Activated CD8-positive, alpha-beta T cell treated with anti-CD3 and anti-CD28 coated beads for 36 hours (primary cell): Measurements from ENCODE around the gene P3H1. TPM values are rescaled to one million over a fixed set of nuclear protein-coding genes. Genes with fewer than 3 reads are reported as not detected.

Experiments used
- ATAC-seq: fragments of 200-7000 bp; cut with Tn5 transposase; one replicate; pipeline ENCODE4 v1.10.0; 2021; ENCODE audit warnings: mild to moderate bottlenecking, moderate library complexity
- CTCF ChIA-PET: fragments of 350-600 bp; sonication (Branson Sonifier 250); formaldehyde crosslinking; loops from one replicate; lab custom pipeline; 2021; ENCODE audit warnings: antibody characterized with exemption; lab: Charles Lee
- POLR2A ChIA-PET: fragments of 350-600 bp; sonication (Branson Sonifier 250); formaldehyde crosslinking; loops from one replicate; lab custom pipeline; 2021; ENCODE audit warnings: antibody characterized with exemption; lab: Charles Lee
- DNase-seq: peaks from one replicate; pipeline ENCODE4 v3.0.0-alpha.2; 2020
- H3K27ac Mint-ChIP-seq: one replicate; pipeline ENCODE4 v1.8.0; 2021; ENCODE audit warnings: mild to moderate bottlenecking, mixed read lengths
- H3K27me3 Mint-ChIP-seq: one replicate; pipeline ENCODE4 v1.8.0; 2021; ENCODE audit warnings: mixed read lengths
- H3K36me3 Mint-ChIP-seq: one replicate; pipeline ENCODE4 v1.8.0; 2021; ENCODE audit warnings: low read depth, mixed read lengths
- H3K4me1 Mint-ChIP-seq: one replicate; pipeline ENCODE4 v1.8.0; 2021; ENCODE audit warnings: low read depth, mixed read lengths
- H3K4me3 Mint-ChIP-seq: one replicate; pipeline ENCODE4 v1.8.0; 2021; ENCODE audit warnings: mild to moderate bottlenecking, moderate library complexity, mixed read lengths
- H3K9me3 Mint-ChIP-seq: one replicate; pipeline ENCODE4 v1.8.0; 2021; ENCODE audit warnings: mixed read lengths
- intact Hi-C: fragments of 100-400 bp; cut with micrococcal nuclease; formaldehyde crosslinking; loops from one replicate; pipeline ENCODE4 v1.10.0; 2022
- total RNA-seq, 2 experiments: library from RNA; stranded (reverse); gene quantifications; one replicate each; pipeline ENCODE4 v1.2.3, GENCODE V29; 2021
- TF ChIP-seq, protein P1 (sequence below): fragments of 200-600 bp; IDR thresholded peaks from one replicate; pipeline ENCODE4 v1.8.0; 2022; ENCODE audit warnings: antibody characterized with exemption, mild to moderate bottlenecking

P3H1 gene
- total RNA-seq, 2 experiments from 2014 or later = 34.7 to 34.8 TPM

DNA sequence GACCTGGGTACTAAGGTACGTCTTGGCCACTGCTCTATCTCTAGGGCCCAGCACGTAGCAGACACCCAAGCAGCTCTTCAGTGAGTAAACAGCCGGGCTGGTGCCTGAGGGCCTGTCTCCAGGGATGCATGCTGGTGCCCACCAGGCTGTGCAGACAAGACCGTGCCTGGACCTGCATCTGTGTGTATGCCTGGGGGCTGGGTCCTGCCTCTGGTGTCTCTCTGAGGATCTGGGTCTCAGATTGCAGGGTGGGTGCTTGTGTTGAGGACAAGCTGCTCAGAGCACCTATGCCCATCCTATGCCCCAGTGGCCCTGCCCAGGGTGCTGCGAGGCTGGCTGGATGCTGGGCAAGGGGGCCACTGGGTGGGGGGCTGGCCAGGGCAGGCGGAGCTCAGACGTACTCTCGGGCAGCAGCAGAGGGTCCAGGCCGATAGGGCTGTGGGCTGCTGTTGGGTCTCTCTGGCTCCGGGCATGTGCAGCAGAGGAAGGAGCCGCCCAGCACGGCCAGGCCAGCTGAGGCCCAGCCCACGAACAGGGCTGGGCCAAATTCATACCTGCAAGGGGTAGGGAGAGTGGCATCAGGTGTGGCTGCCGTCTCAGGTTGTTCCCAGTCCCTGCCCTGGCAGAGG is 31.2 kb downstream of the P3H1 start:
- Mint-ChIP-seq H3K27ac (no peak overlapping the region), H3K27me3 (no peaks in the 10 kb centered on the region), H3K4me3 (no peak overlapping the region), H3K36me3 (no peaks in the 10 kb centered on the region), H3K4me1 (peaks cover 11% of the 10 kb centered on the region), H3K9me3 (no peaks in the 10 kb centered on the region)
- no peak for DNase-seq
- TF ChIP-seq, protein P1, sequence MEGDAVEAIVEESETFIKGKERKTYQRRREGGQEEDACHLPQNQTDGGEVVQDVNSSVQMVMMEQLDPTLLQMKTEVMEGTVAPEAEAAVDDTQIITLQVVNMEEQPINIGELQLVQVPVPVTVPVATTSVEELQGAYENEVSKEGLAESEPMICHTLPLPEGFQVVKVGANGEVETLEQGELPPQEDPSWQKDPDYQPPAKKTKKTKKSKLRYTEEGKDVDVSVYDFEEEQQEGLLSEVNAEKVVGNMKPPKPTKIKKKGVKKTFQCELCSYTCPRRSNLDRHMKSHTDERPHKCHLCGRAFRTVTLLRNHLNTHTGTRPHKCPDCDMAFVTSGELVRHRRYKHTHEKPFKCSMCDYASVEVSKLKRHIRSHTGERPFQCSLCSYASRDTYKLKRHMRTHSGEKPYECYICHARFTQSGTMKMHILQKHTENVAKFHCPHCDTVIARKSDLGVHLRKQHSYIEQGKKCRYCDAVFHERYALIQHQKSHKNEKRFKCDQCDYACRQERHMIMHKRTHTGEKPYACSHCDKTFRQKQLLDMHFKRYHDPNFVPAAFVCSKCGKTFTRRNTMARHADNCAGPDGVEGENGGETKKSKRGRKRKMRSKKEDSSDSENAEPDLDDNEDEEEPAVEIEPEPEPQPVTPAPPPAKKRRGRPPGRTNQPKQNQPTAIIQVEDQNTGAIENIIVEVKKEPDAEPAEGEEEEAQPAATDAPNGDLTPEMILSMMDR = no peak
- no peak for ATAC-seq
- intact Hi-C loops = no loop called here
- CTCF ChIA-PET = no interaction called here
- POLR2A ChIA-PET = no interaction called here

DNA sequence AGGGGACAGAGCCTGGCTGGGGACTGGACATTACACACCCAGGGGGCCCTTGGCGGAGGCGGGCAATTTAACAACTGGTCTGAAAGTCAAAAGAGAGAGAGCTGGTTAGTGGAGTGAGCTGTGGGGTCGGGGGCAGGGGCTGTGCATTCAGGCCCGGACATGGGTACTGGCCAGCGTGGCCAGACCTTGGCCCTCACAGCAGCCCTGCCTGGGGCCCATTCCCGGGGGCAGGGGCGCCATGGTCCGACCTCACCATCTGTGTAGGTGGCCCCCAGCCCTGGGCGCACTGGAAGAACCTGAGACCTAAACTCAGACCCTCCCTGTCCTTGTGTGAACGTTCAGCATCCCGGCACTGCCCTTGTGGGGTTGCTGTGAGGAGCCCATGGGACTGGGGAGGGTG is 31.8 kb downstream of the P3H1 start:
- DNase-seq = no peak
- TF ChIP-seq, protein P1 = no peak
- ChIA-PET POLR2A (no interaction called here), CTCF (no interaction called here)
- Mint-ChIP-seq H3K4me1 (peaks cover 11% of the 10 kb centered on the region), H3K36me3 (no peaks in the 10 kb centered on the region), H3K27ac (no peak overlapping the region), H3K27me3 (no peaks in the 10 kb centered on the region), H3K4me3 (no peak overlapping the region), H3K9me3 (no peaks in the 10 kb centered on the region)
- no peak for ATAC-seq
- intact Hi-C loops = no loop called here

DNA sequence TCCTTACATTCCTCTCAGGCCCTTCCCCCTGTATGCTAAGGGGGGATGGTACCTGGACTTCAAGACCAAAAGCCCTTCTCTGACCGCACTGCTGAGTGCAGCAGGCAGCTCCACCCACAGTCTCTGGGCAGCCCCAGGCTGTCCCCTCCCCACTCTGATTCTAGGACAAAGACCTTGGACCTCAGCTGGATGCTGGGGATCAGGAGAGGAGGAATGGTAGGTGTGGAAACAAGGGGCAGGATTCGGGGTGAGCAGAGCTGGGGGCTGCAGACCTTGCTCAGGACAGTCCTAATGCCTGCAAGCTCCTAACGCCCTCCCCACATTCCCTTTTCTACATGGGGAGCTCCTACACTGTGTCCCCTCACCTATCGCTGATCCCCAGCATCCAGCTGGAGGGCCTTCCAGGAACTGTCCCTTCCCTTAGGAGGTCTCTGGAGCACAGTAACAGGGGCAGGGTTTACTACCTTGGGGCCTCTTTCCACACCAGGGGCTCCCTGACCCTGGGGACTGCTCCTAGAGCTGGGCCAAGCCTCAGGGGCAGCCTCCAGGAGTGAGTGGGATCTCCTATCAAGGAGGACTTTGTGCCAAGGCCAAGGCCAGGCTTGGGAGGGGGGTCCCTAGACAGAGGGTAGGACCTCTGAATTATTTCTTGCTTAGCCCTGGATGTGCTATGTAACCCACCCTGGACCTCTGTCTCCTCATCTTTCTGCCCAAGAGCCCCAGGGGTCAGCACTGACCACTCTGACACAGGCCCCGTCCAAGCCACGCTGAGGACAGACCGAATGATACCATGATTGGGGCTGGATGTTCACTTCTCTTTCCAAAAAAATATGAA is 32.4 kb downstream of the P3H1 start:
- ATAC-seq = no peak
- Mint-ChIP-seq H3K4me1 (peaks cover 11% of the 10 kb centered on the region), H3K27ac (no peak overlapping the region), H3K36me3 (no peaks in the 10 kb centered on the region), H3K27me3 (no peaks in the 10 kb centered on the region), H3K4me3 (no peak overlapping the region), H3K9me3 (no peaks in the 10 kb centered on the region)
- DNase-seq = no peak
- ChIA-PET POLR2A (no interaction called here), CTCF (interaction anchor here (0.8 to 2.4 kb wide), 2 partner anchors 11 to 156 kb away, joined by 3 to 8 read pairs; no protein-coding TSS in a partner anchor)
- TF ChIP-seq, protein P1 = no peak
- intact Hi-C loops = loop anchor here (5.0 kb wide), 1 partner anchor 157 kb away; no protein-coding TSS in a partner anchor

DNA sequence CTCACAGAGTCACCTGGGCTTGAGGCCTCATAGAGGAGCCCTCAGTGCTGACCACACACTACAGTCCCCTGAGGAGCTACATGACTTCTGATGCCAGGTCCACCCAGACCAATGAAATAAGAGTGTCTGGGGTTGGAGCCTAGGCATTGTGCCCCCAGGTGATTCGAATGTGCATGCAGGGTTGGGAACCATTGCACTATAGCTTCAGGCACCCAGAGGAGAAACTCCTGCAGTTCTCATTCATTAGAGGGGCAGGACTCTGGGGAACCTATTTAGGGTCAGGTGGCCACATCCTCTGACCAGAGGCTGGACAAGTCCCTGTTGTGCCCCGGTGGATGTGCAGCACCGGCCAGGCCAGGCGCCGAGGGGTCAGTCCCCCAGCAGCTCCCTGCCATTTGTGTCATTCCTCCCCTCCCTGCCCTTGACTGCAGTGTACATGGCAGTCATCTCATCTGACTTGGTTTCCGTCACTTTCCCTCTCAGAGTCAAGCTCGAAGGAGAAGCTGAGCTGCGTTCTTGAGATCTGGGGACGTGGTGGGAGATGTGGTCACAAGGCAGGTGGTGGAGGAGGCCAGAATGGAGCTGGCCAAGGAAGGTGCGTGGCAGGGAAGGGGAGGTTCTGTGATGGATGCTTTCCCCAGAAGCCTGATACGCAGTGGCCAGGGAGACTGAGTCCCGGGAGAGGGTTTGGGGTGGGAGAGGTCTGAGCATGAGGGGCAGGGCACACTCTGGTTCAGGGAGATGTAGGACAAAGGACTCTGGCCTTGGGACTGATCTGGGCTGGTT is 33.2 kb downstream of the P3H1 start:
- no peaks in the 10 kb centered on the region for H3K27me3 Mint-ChIP-seq
- intact Hi-C loops = loop anchor here (5.0 kb wide), 1 partner anchor 156 kb away; no protein-coding TSS in a partner anchor
- ChIA-PET CTCF (interaction anchor here (0.8 to 2.4 kb wide), 3 partner anchors 12 to 157 kb away, joined by 3 to 8 read pairs (median 4); no protein-coding TSS in a partner anchor), POLR2A (no interaction called here)
- ATAC-seq = no peak
- no peaks in the 10 kb centered on the region for H3K9me3 Mint-ChIP-seq
- H3K4me1 Mint-ChIP-seq = peaks cover 11% of the 10 kb centered on the region
- H3K27ac Mint-ChIP-seq = no peak overlapping the region
- TF ChIP-seq, protein P1 = no peak
- DNase-seq = no peak
- no peaks in the 10 kb centered on the region for H3K36me3 Mint-ChIP-seq
- H3K4me3 Mint-ChIP-seq = no peak overlapping the region
